GM21576 (cell line): ENCODE data around the gene POLL.
A peak's percentile ranks its signal among the peaks of the same experiment; 100 is the strongest.

Source experiments
- ATAC-seq: cut with Tn5 transposase; IDR thresholded peaks from one replicate; pipeline ENCODE4 v1.9.1; 2021; ENCODE audit warnings: mild to moderate bottlenecking, moderate library complexity; ENCODE audit not compliant: unreplicated experiment

The POLL gene

DNA sequence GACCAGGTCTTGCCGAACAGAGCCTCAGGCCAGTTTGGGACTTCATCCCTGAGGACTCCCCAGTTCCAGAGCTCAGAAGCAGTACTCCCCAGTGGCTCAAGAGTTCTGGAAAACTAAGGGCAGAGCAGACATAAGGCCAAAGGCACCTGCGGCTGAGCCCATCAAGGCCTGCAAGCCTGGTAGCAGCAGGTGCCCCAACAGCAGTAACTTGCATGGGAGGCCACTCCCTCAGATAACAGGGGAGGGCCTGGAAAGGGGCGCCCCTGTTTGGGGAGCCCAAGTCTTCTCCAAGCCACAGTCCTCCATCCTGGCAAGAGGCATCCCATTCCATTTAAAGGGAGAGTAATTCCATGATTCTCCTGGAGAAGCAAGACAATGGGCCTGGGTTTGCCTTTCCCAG lies 13.0 kb downstream of the POLL start:
- no peak for ATAC-seq

- no peak for ATAC-seq
Observed at GRCh38 chr10:101573885-101574753, 13.9 kb downstream of the POLL start.

DNA sequence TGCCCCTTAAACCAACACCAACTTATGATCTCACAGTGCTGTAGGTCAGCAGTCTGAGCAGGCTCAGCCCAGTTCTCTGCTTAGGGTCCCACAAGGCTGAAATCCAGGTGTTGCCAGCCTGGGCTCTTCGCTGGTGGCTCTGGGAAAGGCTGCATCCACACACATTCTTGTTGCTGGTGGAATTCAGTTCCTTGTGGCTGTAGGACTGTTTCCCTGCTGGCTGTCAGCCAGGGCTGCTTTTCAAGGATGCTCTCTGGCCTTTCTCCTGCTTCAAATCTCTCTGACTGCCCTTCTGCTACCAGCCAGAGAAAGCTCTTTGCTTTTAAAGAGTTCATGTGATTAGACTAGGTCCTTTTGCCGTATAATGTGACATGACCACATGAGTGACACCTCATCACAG lies 15.3 kb downstream of the POLL start:
- no peak for ATAC-seq

DNA sequence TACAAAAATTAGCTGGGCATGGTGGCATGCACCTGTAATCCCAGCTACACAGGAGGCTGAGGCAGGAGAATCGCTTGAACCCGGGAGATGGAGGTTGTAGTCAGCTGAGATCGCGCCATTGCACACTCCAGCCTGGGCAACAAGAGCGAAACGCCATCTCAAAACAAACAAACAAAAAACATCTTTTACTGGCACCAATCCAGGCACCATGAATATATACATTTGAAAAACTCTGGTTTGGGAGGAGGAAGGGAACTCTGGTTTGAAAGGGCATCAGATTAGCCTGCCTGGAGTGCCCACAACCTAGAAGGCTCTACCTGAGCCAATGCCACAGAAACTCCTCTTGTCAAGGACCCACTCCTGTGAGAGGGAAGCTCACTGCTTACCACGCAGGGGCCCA lies 15.9 kb downstream of the POLL start:
- no peak for ATAC-seq

- no peak for ATAC-seq
Observed at GRCh38 chr10:101571271-101571925, 16.7 kb downstream of the POLL start.

- peak; percentile 17 for ATAC-seq
Observed at GRCh38 chr10:101570428-101571270, 17.4 kb downstream of the POLL start.

- peak; percentile 60 for ATAC-seq
Observed at GRCh38 chr10:101569622-101570427, 18.2 kb downstream of the POLL start.

GRCh38 chr10:101569323-101569621 lies 18.8 kb downstream of the POLL start:
- ATAC-seq, result no peak

- no peak for ATAC-seq
Observed at GRCh38 chr10:101568054-101568745, 19.9 kb downstream of the POLL start.

GRCh38 chr10:101567165-101568006 lies 20.7 kb downstream of the POLL start:
- ATAC-seq, result no peak

- no peak for ATAC-seq
Observed at GRCh38 chr10:101566333-101567164, 21.5 kb downstream of the POLL start.

DNA sequence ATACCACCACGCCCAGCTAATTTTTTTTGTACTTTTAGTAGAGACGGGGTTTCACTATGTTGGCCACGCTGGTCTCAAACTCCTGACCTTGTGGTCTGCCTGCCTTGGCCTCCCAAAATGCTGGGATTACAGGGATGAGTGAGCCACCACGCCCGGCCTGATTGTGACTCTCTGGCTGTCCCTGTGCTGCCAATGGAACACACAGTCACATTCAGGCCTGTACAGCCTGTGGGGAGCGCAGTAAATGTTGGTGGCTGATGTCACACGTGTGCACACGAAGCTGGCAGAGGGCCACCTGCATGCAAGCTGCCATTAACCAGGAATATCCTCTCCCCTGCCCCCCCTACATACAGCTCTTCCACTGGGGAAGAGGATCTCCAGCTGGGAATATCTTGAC lies 22.1 kb downstream of the POLL start:
- ATAC-seq, result no peak

GRCh38 chr10:101565370-101565900 lies 22.6 kb downstream of the POLL start:
- ATAC-seq, result no peak

DNA sequence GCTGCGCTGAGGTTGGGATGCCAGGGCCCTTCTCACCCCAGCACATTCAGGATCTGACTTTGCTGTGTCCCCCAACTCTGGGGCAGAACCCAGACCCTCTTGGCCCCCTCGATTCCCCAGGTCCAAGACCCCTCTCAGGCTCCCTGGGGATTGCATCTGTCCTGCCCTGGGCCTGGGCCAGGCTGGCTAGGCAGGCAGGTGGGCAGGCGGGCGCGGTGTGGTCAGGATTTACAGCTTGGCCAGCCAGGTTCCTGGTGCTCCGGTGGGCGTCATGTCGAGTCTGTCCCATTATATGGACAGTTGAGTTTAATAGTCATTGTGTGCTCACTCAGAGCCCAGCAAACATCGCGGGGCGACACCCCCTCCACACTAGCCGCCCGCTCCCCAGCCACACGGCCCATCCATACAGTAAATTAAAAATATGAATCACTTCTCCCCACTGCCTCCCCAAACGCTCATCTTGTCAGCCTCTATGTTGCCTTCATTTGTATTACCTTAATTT lies 23.5 kb downstream of the POLL start:
- no peak for ATAC-seq

- ATAC-seq, result no peak
Observed at GRCh38 chr10:101563497-101564040, 24.5 kb downstream of the POLL start.

DNA sequence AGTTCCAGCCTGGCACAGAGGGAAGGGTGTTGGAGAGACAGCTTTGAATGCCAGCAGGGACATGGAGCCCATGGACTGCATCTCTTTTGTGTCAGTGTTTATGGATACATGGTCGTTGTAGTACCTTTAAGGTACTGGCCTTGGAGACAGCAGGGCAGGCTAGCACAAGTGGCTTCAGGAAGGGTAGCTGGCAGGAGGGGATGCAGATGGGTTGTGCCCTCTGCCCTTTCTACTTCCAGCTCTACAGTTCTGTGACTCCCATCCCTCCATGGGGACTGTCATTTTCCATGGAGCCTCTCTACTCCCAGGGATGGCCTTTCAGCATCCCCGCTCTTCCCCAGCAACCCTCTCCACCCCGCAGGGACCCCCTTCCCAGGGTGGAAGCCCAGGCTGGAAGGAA lies 25.1 kb downstream of the POLL start:
- no peak for ATAC-seq

DNA sequence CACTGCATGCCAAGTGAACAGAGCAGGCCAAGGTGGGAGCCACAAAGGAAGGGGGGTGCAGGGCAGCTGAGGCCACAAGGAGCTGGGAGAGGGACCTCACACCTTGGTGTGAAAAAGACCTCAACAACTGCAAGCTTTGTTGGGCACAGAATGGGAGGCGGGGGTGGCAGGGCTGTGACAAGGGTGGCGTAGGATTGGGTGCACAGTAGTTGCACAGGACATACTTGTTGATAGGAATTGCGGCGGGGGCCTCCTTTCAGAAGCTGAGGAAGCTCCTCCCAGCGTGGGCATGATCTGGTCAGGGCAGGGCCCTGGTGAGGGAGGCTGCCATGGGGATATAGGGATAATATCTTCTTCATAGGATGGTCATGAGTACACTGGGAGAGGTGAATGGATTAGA lies 25.8 kb downstream of the POLL start:
- no peak for ATAC-seq
